Activated CD8-positive, alpha-beta memory T cell treated with anti-CD3 and anti-CD28 coated beads, Interleukin-2, amount 50 U/mL, for 1 hour (primary cell): ENCODE data around the gene PARP12.

Experiments used
- DNase-seq: peaks from one replicate; pipeline ENCODE4 v3.0.0-alpha.2; 2020; ENCODE audit errors: extremely low read depth

PARP12 gene

DNA sequence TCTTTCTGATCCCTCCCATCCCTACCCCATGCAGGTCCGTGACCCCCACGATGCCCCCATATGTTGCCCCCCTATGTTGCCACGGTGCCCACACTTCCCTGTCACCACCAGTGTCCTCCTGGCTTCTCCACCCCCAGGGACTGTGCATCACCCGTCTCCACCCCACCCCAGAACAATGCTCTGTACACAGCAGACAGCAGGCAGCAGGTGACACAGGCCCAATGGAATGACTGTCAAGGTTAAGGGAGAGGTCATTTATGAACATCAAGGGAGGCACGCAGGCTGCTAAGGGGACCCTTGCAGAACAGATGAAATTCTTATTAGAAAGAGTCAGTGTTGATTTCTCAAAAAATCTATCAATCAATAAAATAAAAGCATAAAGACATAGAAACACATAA, 71.5 kb downstream of the PARP12 start:
- no peak for DNase-seq

DNA sequence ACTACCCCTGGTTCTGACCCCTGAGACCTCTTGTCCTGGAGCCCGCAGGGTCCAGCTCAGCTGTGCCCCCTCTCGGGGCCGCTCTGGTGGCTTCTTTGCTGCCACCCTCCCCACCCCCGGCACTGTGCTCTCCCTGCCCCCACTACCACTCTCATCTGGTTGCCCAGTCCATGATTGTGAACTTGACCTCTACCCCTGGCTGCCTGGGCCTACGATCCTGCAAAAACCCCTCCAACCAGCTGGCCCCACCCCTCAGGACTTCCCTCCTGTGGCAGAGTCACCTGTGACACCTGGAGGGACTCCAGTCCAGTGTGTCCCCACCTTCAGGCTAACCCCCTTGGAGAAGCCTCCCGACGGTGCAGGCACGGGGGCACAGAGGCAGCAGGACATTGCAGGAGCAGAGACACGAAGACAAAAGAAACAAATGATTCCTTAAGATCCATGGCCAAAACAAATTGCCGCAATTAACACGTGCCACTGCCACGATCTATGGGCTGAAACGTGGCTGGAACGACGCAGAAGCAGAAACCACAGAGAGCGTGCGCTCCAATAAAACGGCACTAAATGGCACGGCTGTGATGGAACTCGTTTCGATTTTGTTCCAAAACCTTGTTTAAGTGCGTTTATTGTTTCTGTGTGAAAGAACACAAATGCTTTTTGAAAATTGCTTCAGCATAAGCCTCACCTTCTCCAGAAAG, 72.0 kb downstream of the PARP12 start:
- no peak for DNase-seq

DNA sequence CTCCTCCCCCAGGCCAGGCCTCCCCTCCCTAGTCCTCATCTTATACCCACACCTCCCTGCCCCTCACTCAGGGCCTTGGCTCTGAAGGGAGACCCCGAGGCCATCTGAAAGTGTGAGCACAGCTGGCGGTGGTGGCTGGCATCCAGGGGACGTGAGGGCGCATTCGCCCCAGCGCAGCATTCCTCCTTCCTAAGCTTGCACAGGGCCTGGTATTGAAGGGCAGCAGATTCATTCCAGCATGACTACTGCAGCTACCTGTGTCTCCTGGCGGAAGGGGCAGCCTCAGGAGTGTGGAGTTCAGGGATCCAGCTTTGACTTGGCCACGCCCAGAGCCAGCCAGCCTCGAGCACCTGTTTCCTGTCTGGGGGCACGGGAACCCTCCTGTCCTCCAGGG, 72.6 kb downstream of the PARP12 start:
- no peak for DNase-seq

DNA sequence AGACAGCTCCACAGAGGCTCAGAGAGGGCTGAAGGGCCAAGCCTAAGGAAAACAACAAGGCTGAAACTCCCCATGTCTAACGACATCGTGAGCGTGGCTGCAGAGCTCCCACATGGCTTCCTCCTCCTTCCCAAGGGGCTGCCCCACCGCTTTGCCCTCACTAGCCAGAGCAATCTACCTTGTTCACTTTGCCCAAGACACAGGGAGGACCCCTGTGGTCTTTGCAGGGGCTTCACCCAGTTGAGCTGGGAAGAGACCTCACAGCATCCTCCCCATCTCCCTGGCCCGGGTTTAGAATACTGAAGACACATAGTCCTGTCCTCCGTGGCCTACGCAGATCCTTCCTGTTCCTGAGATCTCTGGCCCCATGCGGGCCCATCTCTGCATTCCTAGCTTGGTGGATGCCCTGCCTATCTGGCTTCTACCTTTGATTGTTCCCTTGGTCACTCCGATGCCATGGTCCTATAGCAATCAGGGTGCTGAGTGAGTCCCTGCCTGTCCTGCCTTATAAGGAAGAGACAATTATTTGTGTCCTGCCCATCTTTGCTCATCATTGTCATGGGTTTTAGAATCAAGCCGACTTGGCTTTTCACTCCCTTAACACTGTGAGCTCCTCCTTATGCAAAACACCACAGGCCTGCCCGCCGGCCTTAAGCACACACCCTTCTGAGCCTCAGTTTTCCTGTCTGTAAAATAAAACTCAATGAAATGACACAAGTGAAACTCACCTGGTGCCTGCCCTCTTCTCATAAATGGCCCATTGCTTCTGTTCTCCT, 73.2 kb downstream of the PARP12 start:
- DNase-seq: no peak

DNA sequence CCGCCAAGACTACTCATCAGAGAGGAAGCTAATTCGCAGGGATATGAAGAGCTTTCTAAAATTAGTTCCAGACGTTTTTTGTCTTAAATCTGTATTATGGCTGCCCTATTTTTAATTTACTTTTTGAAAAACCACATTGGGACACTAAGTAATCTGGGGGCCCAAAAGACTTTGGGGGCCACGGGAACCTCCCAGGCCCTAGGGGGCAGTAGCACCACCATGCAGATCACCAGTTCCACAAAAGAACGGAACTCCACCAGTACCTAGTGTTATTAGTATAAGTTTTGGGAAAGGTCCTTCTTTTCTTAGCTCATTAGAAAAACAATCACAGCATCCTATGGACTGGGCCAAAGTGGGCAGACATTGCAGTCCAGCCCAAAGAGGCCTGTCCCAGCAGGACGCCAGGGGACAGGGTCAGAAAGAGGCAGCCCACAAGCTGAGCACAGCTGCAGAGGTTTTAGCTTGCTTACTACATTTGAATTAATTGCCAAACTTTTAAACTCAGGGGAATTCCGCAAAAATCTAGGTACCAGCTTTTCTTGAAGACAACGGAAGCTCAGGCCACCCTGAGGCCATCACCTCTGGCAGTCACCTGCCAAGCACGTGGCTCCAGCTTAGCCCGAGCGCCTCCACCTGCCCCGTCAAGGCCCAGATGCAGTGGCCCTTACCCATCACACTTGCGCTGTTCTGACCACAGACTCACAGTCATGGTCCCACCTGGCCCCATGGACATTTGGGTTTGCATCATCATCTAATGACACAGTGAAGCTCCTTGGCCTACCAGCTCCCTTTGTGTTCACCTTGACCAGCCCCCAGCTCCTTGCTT, 74.8 kb downstream of the PARP12 start:
- DNase-seq: no peak

DNA sequence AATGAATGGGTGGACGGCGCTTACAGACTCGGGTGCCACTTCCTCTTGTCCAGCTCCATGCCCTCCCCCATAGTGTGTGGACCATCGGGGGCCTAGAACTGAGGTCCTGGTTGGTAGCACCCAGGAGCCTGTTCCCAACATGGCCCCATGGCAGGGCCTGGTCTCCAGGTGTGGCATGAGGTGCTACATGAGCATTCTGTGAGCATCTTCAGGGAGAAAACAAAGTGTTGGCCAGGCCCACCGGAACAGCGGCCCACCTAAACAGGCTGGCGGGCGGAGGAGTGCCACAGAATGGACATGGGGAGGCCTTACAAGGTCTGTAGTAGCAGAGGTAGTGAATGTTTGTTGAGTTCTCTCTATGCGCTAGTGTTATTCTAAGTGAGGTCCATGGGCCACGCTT, 76.9 kb downstream of the PARP12 start:
- no peak for DNase-seq

DNA sequence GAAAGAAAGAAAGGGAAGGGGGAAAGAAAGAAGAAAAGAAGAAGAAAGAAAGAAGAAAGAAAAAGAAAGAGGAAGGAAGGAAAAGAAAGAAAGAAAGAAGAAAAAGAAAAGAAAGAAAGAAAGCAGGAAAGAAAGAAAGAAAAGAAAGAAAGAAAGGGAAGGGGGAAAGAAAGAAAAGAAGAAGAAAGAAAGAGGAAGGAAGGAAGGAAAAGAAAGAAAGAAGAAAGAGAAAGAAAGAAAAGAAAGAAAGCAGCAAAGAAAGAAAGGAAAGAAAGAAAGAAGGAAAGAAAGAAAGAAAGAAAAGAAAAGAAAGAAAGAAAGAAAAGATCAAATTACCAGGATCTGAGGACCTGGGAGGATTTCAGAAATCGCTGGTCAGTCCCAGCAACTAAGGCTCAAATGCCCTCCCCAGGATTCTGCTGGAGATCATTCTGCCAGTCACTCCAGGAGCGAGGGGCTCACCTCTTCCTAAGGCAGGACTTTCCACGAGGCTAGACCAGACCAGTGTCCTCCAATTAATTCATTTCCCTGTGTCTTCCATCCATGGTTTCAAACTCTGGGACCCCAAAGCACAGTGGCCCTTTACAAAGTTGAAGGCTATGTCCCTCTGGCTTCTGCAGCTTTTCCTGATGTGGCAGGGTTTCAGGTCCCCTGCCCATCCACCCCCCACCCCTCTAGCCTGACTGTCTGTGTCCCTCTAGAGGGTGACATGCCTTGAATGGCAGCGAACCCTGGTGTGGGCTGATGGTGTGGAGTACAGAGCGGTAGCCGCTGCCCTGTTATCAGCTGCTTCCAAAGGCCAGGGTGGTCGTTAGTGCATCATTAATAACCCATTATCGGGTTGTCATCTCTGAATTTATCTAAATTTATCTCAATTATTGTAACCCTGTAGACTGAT, 77.9 kb downstream of the PARP12 start:
- DNase-seq: no peak

DNA sequence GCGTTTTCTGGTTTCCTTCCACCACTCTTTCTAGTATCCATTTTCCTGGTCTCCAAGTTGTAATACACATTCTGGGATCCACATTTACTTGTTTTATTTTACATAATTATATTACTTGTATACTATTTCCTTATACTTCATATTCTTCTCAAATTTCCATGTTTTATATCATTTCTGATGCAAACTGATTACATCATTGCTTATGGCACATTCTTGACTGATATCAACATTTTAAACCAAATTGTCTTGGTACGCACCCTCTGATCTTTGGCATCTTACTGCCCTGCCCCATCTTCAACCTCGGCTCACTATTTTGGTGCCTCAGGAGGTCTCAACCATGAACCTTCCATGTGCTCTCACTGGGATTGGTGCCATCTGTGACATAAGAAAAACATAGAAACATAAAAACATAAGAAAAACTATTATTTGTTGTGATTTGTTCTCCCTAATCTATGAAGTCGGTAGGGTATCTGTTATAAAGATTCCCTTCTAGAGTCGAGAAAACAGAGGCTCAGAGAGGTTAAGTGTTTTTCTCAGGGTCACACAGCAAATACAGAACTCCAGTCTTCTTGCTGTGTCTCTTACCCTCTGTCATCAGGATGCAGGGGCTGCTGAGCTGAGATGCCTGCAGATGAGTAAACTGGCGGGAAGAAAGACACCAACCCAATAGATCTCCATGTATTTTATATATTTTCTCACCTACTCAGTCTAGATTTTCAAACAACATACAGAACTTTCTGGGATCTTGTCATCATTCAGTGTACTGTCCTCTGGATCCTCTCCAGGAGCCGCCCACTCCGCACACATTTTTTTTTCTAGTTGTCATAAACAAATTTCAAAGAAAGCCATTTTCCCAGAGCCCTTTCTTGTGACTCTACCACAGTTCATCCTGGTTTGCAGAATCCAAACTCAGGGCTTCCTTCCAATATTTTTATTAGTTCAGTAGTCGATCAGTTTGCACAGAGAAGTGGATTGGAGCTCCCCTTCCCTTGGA, 79.5 kb downstream of the PARP12 start:
- DNase-seq: no peak

DNA sequence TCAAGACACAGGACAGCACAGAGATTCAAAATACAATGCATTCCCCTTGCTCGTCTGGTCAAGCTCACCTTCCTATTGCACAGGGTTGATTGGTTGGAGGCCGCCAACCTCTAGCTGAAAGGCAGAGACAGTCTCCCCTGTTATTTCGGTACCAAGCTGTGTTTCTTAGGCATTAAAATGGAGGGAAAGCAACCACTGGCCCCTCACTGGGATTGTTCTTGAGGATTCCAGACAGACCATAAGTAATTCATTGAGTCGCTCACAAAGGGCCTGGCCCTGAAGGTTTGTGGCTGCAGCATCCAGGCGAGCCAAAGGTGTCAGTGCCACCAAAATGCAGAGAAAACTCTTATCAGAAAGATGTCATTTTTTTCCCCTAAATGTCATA, 81.2 kb downstream of the PARP12 start:
- no peak for DNase-seq

DNA sequence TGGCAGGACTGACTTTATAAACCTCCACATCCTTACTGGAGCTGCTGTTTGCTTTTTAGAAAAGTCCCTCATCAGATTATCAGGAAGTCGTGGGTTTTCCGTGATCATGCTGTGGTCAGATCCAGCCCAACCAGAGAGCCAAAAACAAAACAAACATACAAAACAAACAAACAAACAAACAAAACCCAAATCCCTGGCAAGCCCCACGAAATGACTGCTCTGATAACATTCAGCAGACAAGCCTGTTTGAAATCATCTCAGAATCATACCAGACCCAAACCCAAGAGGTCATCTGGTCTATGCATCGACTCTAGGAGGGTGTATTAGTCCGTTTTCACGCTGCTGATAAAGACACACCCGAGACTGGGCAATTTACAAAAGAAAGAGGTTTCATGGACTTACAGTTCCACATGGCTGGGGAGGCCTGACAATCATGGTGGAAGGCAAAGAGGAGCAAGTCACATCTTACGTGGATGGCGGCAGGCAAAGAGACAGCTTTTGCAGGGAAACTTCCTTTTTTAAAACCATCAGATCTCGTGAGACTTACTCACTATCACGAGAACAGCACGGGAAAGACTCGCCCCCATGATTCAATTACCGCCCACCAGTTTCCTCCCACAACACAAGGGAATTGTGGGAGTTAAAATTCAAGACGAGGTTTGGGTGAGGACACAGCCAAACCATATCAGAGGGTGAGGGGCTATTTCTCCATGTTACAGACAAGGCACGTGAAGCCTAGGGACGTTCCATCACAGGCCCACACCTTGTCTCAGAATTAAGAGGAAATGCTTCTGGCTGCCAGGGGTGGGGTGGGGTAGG, 85.7 kb downstream of the PARP12 start:
- DNase-seq: no peak

DNA sequence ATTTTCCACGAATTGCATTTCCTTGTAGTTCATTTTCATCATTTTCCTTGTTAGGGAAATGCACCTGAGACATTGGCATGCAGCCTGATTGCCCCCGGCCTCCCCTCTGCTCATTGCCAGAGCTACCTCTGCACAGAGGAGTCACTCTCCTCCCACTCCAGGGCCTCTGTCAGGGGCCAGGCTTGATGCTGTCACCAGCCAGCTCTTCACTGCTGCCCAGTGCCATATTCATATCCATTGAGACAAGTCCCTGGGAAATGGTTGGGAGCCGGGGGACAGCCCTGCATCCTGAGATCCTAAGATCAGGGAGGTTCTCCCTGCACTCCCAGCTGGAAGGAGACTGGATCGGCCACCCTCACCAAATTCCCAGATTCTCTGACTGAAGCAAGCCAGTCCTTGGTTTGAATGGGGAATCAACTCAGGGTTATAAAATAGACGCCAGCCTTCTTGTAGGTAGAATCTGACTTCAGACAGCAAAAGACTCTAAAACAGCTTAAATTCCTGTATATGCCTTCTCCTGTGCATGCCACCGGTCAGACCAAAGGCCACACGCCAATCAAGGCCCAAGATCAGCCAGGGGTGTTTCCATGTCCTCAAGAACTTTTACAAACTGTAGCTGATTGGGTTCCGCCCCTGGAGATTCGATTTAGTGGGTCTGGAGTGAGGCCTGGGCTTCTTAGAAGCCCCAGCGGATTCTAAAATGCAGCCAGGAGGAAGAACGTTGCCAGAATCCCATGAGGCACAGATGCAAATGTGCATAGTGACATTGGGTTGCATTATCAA, 86.5 kb downstream of the PARP12 start:
- no peak for DNase-seq

DNA sequence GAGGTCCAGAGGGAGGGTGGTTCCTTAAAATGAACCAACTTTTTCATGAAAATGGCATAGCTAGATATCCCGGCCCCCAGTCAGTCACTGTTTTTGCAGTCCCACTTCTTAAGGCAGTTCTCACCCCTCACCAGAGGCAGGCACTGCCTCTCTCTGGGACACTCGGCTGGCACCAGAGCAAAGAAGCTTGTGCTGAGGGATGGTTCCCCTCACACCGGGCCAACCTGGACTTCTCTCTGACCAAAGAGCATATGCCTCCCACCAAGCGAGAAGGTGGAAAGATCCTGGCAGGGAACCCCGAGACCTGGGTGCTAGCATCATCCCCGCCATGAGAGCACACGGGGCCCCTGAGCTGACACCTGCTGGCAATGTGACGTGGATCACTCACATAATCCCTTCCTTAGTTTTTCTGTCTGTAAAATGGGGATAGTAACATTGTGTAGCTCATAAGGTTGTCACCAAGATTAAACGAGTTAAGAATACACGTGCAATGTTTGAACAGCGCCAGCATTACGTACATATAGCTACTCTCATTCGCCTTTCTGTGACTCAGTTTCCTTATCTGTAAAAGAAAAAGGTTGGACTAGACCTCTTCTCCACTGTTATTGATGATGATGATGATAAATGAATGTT, 88.5 kb downstream of the PARP12 start:
- no peak for DNase-seq
